Hepatocyte (in vitro differentiated cells): ENCODE results near the gene INPPL1.

ENCODE experiments used
- EZH2 ChIP-seq: fragments of 200-600 bp; sonication (generic); IDR thresholded peaks from 2 replicates; pipeline ENCODE4 v1.6.1; 2016; ENCODE audit warnings: antibody characterized with exemption, mild to moderate bottlenecking, borderline replicate concordance
- EZH2phosphoT487 ChIP-seq: fragments of 200-600 bp; sonication (generic); IDR thresholded peaks from one replicate; pipeline ENCODE4 v1.6.1; 2018; ENCODE audit warnings: antibody characterized with exemption, mild to moderate bottlenecking, low read depth, moderate library complexity; ENCODE audit not compliant: unreplicated experiment, severe bottlenecking
- TF ChIP-seq, protein P1 (sequence below): fragments of 200-600 bp; sonication (generic); IDR thresholded peaks from 2 replicates; pipeline ENCODE4 v1.5.1; 2016; ENCODE audit warnings: antibody characterized with exemption, mild to moderate bottlenecking; ENCODE audit not compliant: poor library complexity

DNA sequence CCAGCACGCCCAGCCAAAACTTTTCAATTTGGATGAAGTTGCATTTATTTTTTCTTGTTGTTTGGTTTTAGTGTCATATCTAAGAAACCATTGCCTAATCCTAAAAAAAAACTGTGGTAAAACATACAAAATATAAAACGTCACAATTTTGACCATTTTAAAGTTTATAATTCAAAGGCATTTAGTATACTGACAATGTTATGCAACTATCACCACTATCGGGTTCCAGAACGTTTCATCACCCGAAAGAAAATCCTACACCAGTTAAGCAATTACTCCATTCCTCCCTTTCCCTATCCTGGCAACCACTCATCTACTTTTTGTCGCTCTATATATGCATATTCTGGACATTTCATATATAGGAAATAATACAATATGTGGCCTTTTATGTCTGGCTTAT is 49.9 kb downstream of the INPPL1 start:
- TF ChIP-seq, protein P1, sequence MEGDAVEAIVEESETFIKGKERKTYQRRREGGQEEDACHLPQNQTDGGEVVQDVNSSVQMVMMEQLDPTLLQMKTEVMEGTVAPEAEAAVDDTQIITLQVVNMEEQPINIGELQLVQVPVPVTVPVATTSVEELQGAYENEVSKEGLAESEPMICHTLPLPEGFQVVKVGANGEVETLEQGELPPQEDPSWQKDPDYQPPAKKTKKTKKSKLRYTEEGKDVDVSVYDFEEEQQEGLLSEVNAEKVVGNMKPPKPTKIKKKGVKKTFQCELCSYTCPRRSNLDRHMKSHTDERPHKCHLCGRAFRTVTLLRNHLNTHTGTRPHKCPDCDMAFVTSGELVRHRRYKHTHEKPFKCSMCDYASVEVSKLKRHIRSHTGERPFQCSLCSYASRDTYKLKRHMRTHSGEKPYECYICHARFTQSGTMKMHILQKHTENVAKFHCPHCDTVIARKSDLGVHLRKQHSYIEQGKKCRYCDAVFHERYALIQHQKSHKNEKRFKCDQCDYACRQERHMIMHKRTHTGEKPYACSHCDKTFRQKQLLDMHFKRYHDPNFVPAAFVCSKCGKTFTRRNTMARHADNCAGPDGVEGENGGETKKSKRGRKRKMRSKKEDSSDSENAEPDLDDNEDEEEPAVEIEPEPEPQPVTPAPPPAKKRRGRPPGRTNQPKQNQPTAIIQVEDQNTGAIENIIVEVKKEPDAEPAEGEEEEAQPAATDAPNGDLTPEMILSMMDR: no peak
- TF ChIP-seq EZH2phosphoT487 (no peak), EZH2 (no peak)
